OCI-M2 (cell line): ENCODE data around the gene LYST.
"Not testable (repeated sequence)": the region's sequence is repeated elsewhere in the genome, so short reads cannot be mapped to it uniquely, and the experiment has no call there.

Experiments used
- DNase-seq: peaks from one replicate; lab custom pipeline; 2025; ENCODE audit not compliant: unreplicated experiment; lab: John Stamatoyannopoulos, UW

Gene LYST

DNA sequence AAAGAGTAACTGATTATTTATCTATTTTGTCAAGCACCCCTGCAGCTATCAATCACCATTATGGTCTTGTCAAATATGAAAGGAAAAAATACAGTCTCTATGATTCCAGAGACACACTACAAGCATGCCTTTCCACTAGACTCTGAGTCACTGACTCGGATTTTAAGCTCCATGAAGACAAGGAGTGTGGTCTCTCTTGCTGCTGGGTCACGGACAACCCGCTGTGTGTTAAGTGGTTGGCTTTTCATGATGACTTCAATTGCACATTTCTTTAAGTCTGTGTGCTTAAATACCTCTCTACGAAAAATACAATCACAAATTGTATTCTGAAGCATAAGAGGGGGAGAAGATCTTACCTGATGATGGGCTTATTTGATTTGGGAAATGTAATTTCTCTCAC, 203.1 kb downstream of the LYST start:
- no peak for DNase-seq

DNA sequence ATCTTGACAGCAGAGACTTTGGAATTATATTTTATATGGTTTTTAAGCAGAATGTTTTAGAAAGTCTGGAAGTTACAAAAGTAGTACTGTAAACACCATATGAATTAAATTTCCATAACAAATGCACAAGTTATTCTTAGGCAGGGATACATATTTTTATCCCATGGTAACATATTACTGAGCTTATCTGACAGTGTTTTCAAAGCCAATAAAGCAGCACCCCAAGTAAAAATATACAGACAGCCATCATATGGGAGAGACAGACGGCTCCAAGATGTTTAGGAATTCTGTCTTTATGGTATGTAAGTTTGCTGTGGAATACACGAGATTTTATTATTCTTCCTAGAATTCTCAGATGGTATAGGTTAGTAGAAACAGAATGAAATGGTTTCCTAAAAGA, 205.1 kb downstream of the LYST start:
- no peak for DNase-seq

GRCh38 chr1:235659186-235659771, 207.4 kb downstream of the LYST start:
- no peak for DNase-seq

DNA sequence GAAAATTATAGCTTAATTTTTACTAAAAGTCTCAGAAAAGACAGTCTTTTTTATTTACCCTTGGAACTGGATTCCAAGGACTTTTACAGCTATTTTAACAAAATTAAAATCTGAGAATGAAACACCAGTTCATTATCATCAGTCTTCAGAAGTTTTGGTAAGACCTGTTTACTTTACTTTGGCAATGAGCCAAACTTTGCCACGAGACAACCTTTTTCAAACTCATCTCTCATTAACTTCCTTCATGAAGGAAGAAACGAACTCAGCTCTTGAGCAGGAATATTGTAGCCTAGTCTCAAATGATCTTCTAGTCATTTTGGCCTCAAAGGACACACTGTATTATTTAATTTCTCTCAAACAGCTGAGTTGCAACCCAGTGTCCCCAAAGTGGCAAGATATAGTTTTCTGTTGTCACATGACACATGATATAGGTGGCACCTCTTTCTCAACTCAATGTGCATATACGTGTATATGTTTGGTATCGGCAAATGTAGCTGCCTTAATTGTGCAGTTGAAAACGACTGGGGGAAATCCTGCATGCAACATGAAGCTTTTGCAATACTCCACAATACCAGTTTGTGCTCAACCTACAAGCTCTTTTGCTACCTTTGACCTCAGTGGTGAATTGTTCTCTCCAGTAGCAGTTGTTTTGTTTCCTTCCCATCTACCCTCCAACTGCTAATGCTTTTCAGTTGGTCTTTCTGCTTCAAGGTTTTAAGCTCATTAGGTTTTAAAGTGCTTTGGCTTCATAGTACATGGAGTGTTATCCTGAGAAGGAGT, 208.8 kb downstream of the LYST start:
- DNase-seq: no peak

- DNase-seq: no peak
Observed at GRCh38 chr1:235657269-235657668, 209.4 kb downstream of the LYST start.

DNA sequence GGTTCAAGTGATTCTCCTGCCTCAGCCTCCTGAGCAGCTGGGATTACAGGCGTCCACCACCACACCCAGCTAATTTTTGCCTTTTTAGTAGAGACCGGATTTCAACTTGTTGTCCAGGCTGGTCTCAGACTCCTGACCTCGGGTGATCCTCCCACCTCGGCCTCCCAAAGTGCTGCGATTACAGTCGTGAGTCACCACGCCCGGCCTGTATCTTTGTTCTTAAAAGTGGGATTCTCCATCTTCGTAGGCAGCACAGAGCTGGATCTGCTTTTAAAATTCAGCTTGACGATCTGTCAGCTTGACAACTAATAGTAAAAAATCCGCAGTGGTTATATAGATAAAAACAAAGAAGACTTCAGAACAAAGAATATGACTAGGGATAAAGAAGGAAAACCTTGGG, 214.3 kb downstream of the LYST start:
- DNase-seq: no peak

DNA sequence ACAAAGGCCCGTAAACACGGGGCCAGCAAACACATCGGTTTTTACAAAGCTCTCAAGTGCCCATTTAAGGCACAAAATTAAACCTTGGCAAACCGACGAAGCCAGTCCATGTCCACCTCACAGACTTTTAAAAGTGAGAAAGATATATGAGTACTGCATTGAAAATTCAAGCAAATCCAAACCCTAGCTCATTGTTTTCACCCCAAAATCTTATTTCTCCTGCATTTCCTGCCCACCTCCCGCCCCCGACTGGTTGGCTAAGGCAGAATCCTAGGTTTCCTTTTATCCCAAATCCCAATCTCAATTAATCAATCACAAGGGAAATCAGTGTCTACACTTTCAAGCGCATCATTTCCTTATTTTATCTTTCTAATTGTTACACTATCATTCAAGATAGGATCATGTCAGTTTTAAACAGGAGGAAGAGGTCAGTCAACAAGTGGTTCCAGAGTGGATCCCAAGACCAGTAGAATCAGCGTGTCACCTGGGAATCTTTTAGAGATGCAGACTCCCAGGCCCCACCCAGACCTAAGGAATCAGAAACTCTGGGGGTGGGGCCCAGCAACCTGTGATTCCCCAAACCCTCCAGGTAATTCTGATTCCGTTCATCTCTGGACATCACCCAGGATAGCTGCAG, 215.4 kb downstream of the LYST start:
- DNase-seq: no peak

GRCh38 chr1:235650341-235651169, 216.2 kb downstream of the LYST start:
- DNase-seq: no peak

GRCh38 chr1:235649368-235650163, 217.1 kb downstream of the LYST start, which contains the start of gene GNG4:
TSS of gene GNG4 (minus strand) at chr1:235649784. CDS start at chr1:235583838, 65,946 bp downstream.
- DNase-seq: no peak

- DNase-seq: no peak
Observed at GRCh38 chr1:235648954-235649367, 217.7 kb downstream of the LYST start.

DNA sequence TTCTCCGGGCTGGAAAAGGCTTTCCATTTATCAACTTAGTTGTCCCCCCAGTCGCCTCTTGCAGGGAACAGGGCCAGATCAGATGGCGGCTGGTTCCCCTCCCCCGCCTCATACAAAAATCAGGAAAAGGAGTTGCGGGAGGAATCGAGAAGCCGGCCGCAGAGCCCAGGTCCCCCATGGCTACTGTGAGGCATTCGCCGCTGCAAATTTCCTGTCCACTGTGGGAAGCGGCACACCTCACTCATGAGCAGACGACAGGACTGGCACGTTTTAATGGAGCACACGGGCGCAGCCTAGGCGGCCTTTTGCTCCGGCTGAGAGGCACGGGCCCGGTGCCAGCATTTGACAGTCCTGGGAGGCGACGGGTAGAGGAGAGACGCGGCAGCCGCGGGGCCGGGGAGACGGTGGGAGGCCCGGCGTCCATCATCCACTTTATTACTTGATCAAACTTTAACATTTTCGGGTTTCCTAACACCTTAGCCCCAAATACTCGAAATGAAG, 218.2 kb downstream of the LYST start:
- DNase-seq: no peak

- not testable (repeated sequence) for DNase-seq
Observed at GRCh38 chr1:235647537-235647936, 219.2 kb downstream of the LYST start.

- no peak for DNase-seq
Observed at GRCh38 chr1:235646463-235646862, 220.2 kb downstream of the LYST start.

DNA sequence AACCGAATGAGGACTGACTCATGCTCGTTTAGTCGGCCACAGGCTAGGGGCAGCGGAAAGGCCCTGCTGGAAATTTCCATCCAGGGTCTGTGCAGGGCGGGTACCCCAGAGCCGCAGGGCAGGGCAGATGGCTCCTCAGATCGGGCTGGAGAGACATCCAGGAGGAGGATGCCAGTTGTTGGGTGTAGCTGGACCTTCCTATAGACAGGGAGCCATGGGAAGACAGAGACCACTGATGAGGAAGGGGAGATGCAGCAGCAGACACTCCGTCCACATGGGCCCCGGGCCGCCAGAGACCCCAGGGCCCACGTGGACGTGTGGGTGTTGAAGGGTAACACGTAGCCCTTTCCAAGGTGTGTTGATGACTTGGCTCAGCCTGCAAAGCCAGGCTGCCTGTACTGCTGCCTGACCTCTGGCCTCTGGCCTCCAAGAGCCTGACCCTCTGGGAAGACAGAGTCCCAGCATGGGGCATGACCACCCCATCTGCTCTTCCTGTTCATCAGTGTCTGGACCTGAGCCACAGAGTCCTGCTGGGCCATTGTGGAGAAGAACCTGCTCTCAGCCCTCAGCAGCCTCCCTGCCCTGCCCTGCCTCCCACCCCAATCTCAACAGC, 221.9 kb downstream of the LYST start:
- no peak for DNase-seq

- DNase-seq: no peak
Observed at GRCh38 chr1:235643837-235644692, 222.6 kb downstream of the LYST start.

DNA sequence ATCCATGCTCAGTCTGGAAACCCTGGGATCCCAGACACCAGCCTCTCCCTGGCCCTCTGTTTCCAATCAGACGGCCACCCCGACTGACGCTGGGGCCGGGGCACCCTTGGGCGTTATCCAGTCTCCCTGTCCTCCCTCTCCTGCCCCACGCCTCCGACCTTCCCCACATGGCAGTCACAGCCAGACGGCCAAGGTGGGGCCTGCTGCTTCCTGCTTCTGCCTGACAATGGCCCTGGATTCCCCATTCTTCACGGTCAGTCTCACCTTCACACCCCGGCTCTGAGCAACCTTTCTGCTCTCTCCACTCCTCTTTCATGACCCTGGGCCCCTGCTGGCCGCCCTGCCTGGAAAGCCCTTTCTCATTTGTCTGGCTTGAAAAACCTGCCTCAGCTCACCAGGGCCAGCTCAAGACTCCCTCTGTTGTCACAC, 223.7 kb downstream of the LYST start:
- DNase-seq: no peak

DNA sequence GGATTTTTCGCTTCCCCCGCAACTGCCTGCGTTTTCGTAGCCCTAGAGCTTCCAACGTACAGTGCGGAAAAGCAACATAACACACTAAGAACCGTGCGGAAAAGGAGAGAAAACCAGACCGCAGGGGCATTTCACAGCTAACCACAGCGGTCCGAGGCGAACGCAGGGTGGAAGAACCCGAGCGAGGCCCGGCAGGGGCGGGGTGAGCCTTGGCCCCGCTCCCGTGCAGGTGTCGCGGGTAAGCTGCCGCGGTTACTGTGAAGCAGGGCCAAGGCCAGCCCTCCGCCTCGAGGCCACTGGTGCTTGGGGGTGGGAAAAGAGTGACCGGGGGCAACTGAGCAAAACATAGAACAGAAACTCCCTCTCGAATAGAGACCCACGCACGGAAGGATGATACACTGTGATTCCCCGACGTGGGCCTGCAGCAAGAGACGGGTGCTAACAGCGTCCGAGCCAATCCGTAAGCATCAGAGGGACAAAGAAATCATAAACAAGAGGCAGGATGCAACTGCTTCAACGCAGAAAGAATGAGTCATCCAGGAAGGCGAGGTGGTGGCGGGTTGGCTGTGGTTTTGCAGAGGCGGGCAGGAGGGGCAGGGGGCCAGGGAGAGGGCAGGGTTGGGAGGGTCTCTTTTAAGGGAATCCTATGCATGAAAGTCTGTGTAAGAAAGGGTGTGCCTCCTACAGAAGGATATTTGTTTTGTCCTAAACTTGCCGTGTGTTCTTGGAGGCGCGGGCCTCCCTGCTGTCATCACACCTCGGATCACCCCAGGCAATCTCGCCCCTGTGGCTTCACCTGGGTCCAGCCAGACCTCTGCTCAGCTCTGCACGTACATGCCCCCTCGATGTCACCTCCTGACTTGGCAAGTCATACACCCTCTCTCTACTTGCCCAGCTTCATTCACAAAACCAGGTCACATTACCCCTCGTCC, 224.4 kb downstream of the LYST start:
- DNase-seq: no peak

DNA sequence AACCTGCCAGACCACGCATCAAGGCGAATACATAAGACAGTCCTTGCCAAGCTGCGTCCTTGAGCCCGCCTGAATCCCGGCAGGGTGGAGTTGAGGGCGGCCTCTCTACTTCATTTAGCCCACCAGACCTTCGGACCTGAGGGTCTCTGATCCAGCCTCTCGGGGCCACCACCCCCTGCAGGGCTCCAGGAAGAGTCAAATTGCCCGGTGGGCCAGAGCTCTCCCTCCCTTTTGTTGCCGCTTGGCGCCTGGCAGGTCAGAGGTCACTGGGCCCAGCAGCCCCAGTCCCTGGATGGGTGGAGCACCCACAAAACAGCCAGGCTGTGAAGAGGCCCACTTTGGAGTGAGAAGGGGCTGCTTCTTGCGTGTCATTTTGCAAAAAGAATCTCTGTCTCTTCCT, 226.1 kb downstream of the LYST start:
- no peak for DNase-seq
